H1 (cell line): ENCODE measurements around the gene AMN1. TPM values are rescaled to one million over a fixed set of nuclear protein-coding genes. Genes with fewer than 3 reads are reported as not detected.

Experiments
- CTCF ChIA-PET: fragments of 300-600 bp; sonication (Branson Sonifier 250); formaldehyde crosslinking; loops from one replicate; lab custom pipeline; 2021; ENCODE audit not compliant: partially characterized antibody; lab: Charles Lee
- POLR2A ChIA-PET: fragments of 300-600 bp; sonication (Branson Sonifier 250); formaldehyde crosslinking; loops from one replicate; lab custom pipeline; 2021; ENCODE audit warnings: inconsistent platforms; ENCODE audit not compliant: partially characterized antibody; lab: Charles Lee
- DNase-seq, 2 experiments: peaks; one replicate each; pipeline versions ENCODE4 v3.0.0 to v3.0.0-alpha.2; 2010 to 2022; ENCODE audit warnings: low spot score in 2 of 2, low read depth in 1 of 2, mixed read lengths in 1 of 2
- FAIRE-seq: peaks from 2 replicates; lab custom pipeline; 2011; peaks lifted over from hg19 to GRCh38; lab: Jason Lieb, UNC
- H2AFZ ChIP-seq: 2 replicates; pipeline ENCODE4 v1.8.1; 2012; ENCODE audit warnings: low read length, inconsistent platforms
- H2AK5ac ChIP-seq: 2 replicates; pipeline ENCODE4 v1.6.1; 2013; ENCODE audit warnings: low read depth, low read length
- H2BK120ac ChIP-seq: replicated peaks from 2 replicates; pipeline ENCODE3; 2013; ENCODE audit warnings: low read depth, low read length, inconsistent platforms
- H2BK12ac ChIP-seq: 2 replicates; pipeline ENCODE4 v1.6.1; 2013; ENCODE audit warnings: low read depth, low read length
- H2BK15ac ChIP-seq: 2 replicates; pipeline ENCODE4 v1.6.1; 2013; ENCODE audit warnings: low read length
- H2BK20ac ChIP-seq: 2 replicates; pipeline ENCODE4 v1.6.1; 2013; ENCODE audit warnings: low read length
- H2BK5ac ChIP-seq: 2 replicates; pipeline ENCODE4 v1.6.1; 2013; ENCODE audit warnings: low read depth, low read length
- H3K14ac ChIP-seq: 2 replicates; pipeline ENCODE4 v1.6.1; 2013; ENCODE audit warnings: inconsistent platforms; ENCODE audit not compliant: insufficient read length
- H3K18ac ChIP-seq: 2 replicates; pipeline ENCODE4 v1.6.1; 2013; ENCODE audit warnings: low read length; ENCODE audit errors: extremely low read depth
- H3K23ac ChIP-seq: 2 replicates; pipeline ENCODE4 v1.6.1; 2013; ENCODE audit warnings: inconsistent platforms; ENCODE audit not compliant: insufficient read length
- H3K23me2 ChIP-seq: 2 replicates; pipeline ENCODE4 v1.6.1; 2013; ENCODE audit warnings: low read depth, low read length
- H3K27ac ChIP-seq: 2 replicates; pipeline ENCODE4 v1.6.1; 2011; ENCODE audit warnings: low read depth, low read length, inconsistent platforms
- H3K27me3 ChIP-seq, 4 experiments: replicated peaks in 1 of 4; 1 replicate in 1 of 4; 2 replicates in 3 of 4; pipeline versions ENCODE4 v1.6.1 to v1.8.1; 2011 to 2013; ENCODE audit warnings: low read length in 3 of 4, mild to moderate bottlenecking in 3 of 4, inconsistent platforms in 2 of 4, mixed read lengths in 2 of 4, moderate library complexity in 1 of 4; ENCODE audit not compliant: control insufficient read depth in 3 of 4, insufficient read depth in 3 of 4; ENCODE audit errors: extremely low read depth in 1 of 4
- H3K36me3 ChIP-seq, 4 experiments: 2 replicates each; pipeline versions ENCODE4 v1.6.1 to v1.8.1; 2011 to 2013; ENCODE audit warnings: mild to moderate bottlenecking in 4 of 4, low read length in 3 of 4, moderate library complexity in 2 of 4, control low read depth in 1 of 4, inconsistent platforms in 1 of 4; ENCODE audit not compliant: insufficient read depth in 4 of 4, control insufficient read depth in 2 of 4
- H3K4ac ChIP-seq: replicated peaks from 2 replicates; pipeline ENCODE3; 2013; ENCODE audit warnings: low read length, low read depth, mixed read lengths, inconsistent platforms; ENCODE audit not compliant: insufficient read length
- H3K4me1 ChIP-seq, 4 experiments: replicated peaks in 1 of 4; 1 replicate in 1 of 4; 2 replicates in 3 of 4; pipeline versions ENCODE4 v1.6.1 to v1.8.1; 2011 to 2013; ENCODE audit warnings: low read length in 3 of 4, inconsistent platforms in 2 of 4, mixed read lengths in 1 of 4; ENCODE audit not compliant: insufficient read depth in 4 of 4, control insufficient read depth in 3 of 4
- H3K4me2 ChIP-seq, 2 experiments: 2 replicates each; pipeline versions ENCODE4 v1.6.1 to v1.8.1; 2011 to 2013; ENCODE audit warnings: low read depth in 2 of 2, low read length in 2 of 2, control low read depth in 1 of 2, inconsistent platforms in 1 of 2, mild to moderate bottlenecking in 1 of 2; ENCODE audit not compliant: insufficient read depth in 1 of 2
- H3K4me3 ChIP-seq, 4 experiments: fragments of 200-600, 300-600 bp in 1 of 4; sonication (generic), shearing (Covaris generic), sonication (Bioruptor Twin) in 1 of 4; 2 replicates each; pipeline versions ENCODE4 v1.5.1 to v1.8.1; 2011 to 2016; ENCODE audit warnings: low read length in 4 of 4, low read depth in 3 of 4, control low read depth in 2 of 4, inconsistent platforms in 2 of 4, mild to moderate bottlenecking in 2 of 4, mixed read lengths in 1 of 4, moderate library complexity in 1 of 4; ENCODE audit not compliant: insufficient read depth in 2 of 4; ENCODE audit errors: extremely low read depth in 1 of 4
- H3K56ac ChIP-seq: replicated peaks from 2 replicates; pipeline ENCODE3; 2013; ENCODE audit warnings: low read depth, mild to moderate bottlenecking, mixed read lengths, low read length, inconsistent platforms; ENCODE audit not compliant: insufficient read length
- H3K79me1 ChIP-seq: 2 replicates; pipeline ENCODE4 v1.6.1; 2013; ENCODE audit warnings: low read depth, low read length, control low read depth
- H3K79me2 ChIP-seq, 2 experiments: 2 replicates each; pipeline versions ENCODE4 v1.6.1 to v1.8.1; 2012 to 2013; ENCODE audit warnings: low read length in 2 of 2, mild to moderate bottlenecking in 2 of 2, inconsistent platforms in 1 of 2; ENCODE audit not compliant: insufficient read depth in 2 of 2, control insufficient read depth in 1 of 2
- H3K9ac ChIP-seq, 4 experiments: replicated peaks in 1 of 4; 1 replicate in 1 of 4; 2 replicates in 3 of 4; pipeline versions ENCODE4 v1.6.1 to v1.8.1; 2011 to 2013; ENCODE audit warnings: low read depth in 3 of 4, low read length in 3 of 4, control low read depth in 2 of 4, mild to moderate bottlenecking in 2 of 4, moderate library complexity in 2 of 4, inconsistent platforms in 1 of 4; ENCODE audit errors: extremely low read depth in 1 of 4
- H3K9me3 ChIP-seq, 2 experiments: 2 replicates each; pipeline versions ENCODE4 v1.6.1 to v1.8.1; 2012 to 2013; ENCODE audit warnings: mild to moderate bottlenecking in 2 of 2, moderate library complexity in 2 of 2, control low read depth in 1 of 2, inconsistent platforms in 1 of 2, low read depth in 1 of 2, low read length in 1 of 2, mixed read lengths in 1 of 2; ENCODE audit not compliant: insufficient read depth in 2 of 2
- H4K20me1 ChIP-seq, 2 experiments: replicated peaks in 1 of 2; 2 replicates each; pipeline versions ENCODE3 to v1.8.1; 2011 to 2013; ENCODE audit warnings: inconsistent platforms in 2 of 2, low read length in 2 of 2, mild to moderate bottlenecking in 1 of 2; ENCODE audit not compliant: insufficient read depth in 2 of 2, control insufficient read depth in 1 of 2
- H4K5ac ChIP-seq: 2 replicates; pipeline ENCODE4 v1.6.1; 2013; ENCODE audit warnings: low read length, low read depth, mixed read lengths, inconsistent platforms; ENCODE audit not compliant: insufficient read length
- H4K8ac ChIP-seq: 2 replicates; pipeline ENCODE4 v1.8.0; 2013; ENCODE audit warnings: mild to moderate bottlenecking, moderate library complexity, low read length, inconsistent platforms; ENCODE audit not compliant: insufficient read depth; ENCODE audit errors: extremely low read depth
- H4K91ac ChIP-seq: replicated peaks from 2 replicates; pipeline ENCODE3; 2013; ENCODE audit warnings: low read length, mixed read lengths, inconsistent platforms; ENCODE audit not compliant: insufficient read length
- CHD1 ChIP-seq: IDR thresholded peaks from 2 replicates; pipeline ENCODE4 v1.6.1; 2012; ENCODE audit warnings: low read depth, low read length, improper control_type of control experiment
- CHD2 ChIP-seq: IDR thresholded peaks from 2 replicates; pipeline ENCODE4 v1.6.1; 2012; ENCODE audit warnings: low read length, improper control_type of control experiment
- CTBP2 ChIP-seq: IDR thresholded peaks from 2 replicates; pipeline ENCODE4 v1.7.0; 2011; ENCODE audit warnings: borderline replicate concordance, mild to moderate bottlenecking, moderate library complexity, mixed read lengths, low read length; ENCODE audit not compliant: insufficient read depth, insufficient read length
- KDM1A ChIP-seq: fragments of 200-600, 300-600 bp; sonication (generic); IDR thresholded peaks from 2 replicates; pipeline ENCODE4 v1.7.1; 2016; ENCODE audit warnings: mild to moderate bottlenecking, low read length, borderline replicate concordance
- MAX ChIP-seq: IDR thresholded peaks from 2 replicates; pipeline ENCODE4 v1.6.1; 2012; ENCODE audit warnings: inconsistent platforms
- RNF2 ChIP-seq: fragments of 200-900, 300-1000 bp; sonication (generic); IDR thresholded peaks from 2 replicates; pipeline ENCODE4 v1.7.1; 2016; ENCODE audit warnings: borderline replicate concordance, low read depth, mild to moderate bottlenecking, antibody characterized with exemption, low read length; ENCODE audit not compliant: poor library complexity, severe bottlenecking; ENCODE audit errors: missing control alignments
- SP1 ChIP-seq: IDR thresholded peaks from 2 replicates; pipeline ENCODE4 v1.6.1; 2011; ENCODE audit warnings: low read depth, low read length
- SRF ChIP-seq: IDR thresholded peaks from 2 replicates; pipeline ENCODE4 v1.6.1; 2011; ENCODE audit warnings: mild to moderate bottlenecking, low read depth, low read length, moderate library complexity
- WGBS, 2 experiments: shearing (Covaris generic) in 1 of 2; methylation state at CpG; one replicate each; pipeline versions ENCODE4 v1.1.6 to v1.1.7; 2013 to 2015; ENCODE audit warnings: low lambda C conversion rate in 2 of 2, mixed read lengths in 2 of 2, inconsistent platforms in 1 of 2, low coverage in 1 of 2, missing lambda C conversion rate in 1 of 2; ENCODE audit not compliant: insufficient replicate concordance in 2 of 2, insufficient coverage in 1 of 2, insufficient read length in 1 of 2; ENCODE audit errors: extremely low coverage in 1 of 2, missing lambda C conversion rate in 1 of 2; 5-methylcytosine and 5-hydroxymethylcytosine counted together
- polyA plus RNA-seq, 7 experiments: library from polyadenylated mRNA; depleted of rRNA in 3 of 7; stranded (reverse) in 5 of 7; unstranded in 2 of 7; fragments of >200 nt in 5 of 7; fragments of 200-250 nt in 2 of 7; gene quantifications; 1 replicate in 5 of 7; 2 replicates in 1 of 7; 4 replicates in 1 of 7; pipeline versions ENCODE4 v1.2.1 to v1.2.3, GENCODE V29; 2011 to 2013; ENCODE audit warnings: missing spikeins in 2 of 7, mixed read lengths in 2 of 7
- total RNA-seq: library from RNA; stranded (reverse); fragmentation: NEBNext Ultra II Directional; extraction: Animal tissue kit (Norgen Biotek cat#: 25700); gene quantifications from 2 replicates; pipeline ENCODE4 v1.2.1, GENCODE V29; 2021
- TF ChIP-seq, protein P1 (sequence below), 3 experiments: IDR thresholded peaks; 1 replicate in 2 of 3; 2 replicates in 1 of 3; pipeline versions ENCODE4 v1.5.1 to v1.6.1; 2011; ENCODE audit warnings: low read length in 3 of 3, mild to moderate bottlenecking in 3 of 3, inconsistent platforms in 2 of 3, low read depth in 1 of 3, moderate library complexity in 1 of 3; ENCODE audit not compliant: insufficient read depth in 1 of 3; ENCODE audit errors: control extremely low read depth in 1 of 3
- TF ChIP-seq, protein P2 (sequence below): IDR thresholded peaks from 2 replicates; pipeline ENCODE4 v1.6.1; 2011; ENCODE audit warnings: low read length, improper control_type of control experiment

AMN1 gene
- total and polyA plus RNA-seq, 2 of the 8 experiments (the other 6 are each of a cell fraction or from before 2014, with no cell fraction given): 7.5 to 13.8 TPM

- no peak overlapping the region for H3K56ac ChIP-seq
- H3K4me1 ChIP-seq: peaks cover 0 to 6% (median 3%) of the 10 kb centered on the region in 4 experiments; a peak in 4 of 7 replicates
- no peak overlapping the region for H3K14ac ChIP-seq
- H2AFZ ChIP-seq: no peak overlapping the region
- H3K23me2 ChIP-seq: peaks cover 4% of the 10 kb centered on the region
- H2BK5ac ChIP-seq: no peak overlapping the region
- no peak overlapping the region for H3K9ac ChIP-seq
- no peak overlapping the region for H4K8ac ChIP-seq
- H3K23ac ChIP-seq: no peak overlapping the region
- no peak overlapping the region for H2BK20ac ChIP-seq
- H4K91ac ChIP-seq: no peak overlapping the region
- no peak overlapping the region for H3K18ac ChIP-seq
- H3K27me3 ChIP-seq: no peaks in the 10 kb centered on the region
- no peak overlapping the region for H3K4ac ChIP-seq
- no peaks in the 10 kb centered on the region for H3K36me3 ChIP-seq
- no peak overlapping the region for H2BK120ac ChIP-seq
- H4K20me1 ChIP-seq: no peaks in the 10 kb centered on the region
- H3K79me2 ChIP-seq: no peaks in the 10 kb centered on the region
- H2BK15ac ChIP-seq: no peak overlapping the region
- H4K5ac ChIP-seq: no peak overlapping the region
- 95% methylated on average over 4 of the region's 4 CpGs; no CpG with 5 or more reads in 1 of the 2 experiments for WGBS, 2 experiments
- H3K4me2 ChIP-seq: no peak overlapping the region
- H3K27ac ChIP-seq: no peak overlapping the region
- DNase-seq (no peak), FAIRE-seq (no peak)
- H2AK5ac ChIP-seq: no peak overlapping the region
- ChIA-PET CTCF (interaction anchor here (0.6 to 1.6 kb wide), 2 partner anchors 27 to 1087 kb away, joined by 3 to 7 read pairs; no protein-coding TSS in a partner anchor), POLR2A (no interaction called here)
- no peaks in the 10 kb centered on the region for H3K9me3 ChIP-seq
- H3K79me1 ChIP-seq: no peaks in the 10 kb centered on the region
- H3K4me3 ChIP-seq: no peak overlapping the region
- no peak overlapping the region for H2BK12ac ChIP-seq
- TF ChIP-seq KDM1A: no peak
- no peak for TF ChIP-seq CTBP2
- TF ChIP-seq RNF2: no peak
- TF ChIP-seq CHD2: no peak
- no peak for TF ChIP-seq SRF
- TF ChIP-seq CHD1: no peak
- TF ChIP-seq, protein P1, sequence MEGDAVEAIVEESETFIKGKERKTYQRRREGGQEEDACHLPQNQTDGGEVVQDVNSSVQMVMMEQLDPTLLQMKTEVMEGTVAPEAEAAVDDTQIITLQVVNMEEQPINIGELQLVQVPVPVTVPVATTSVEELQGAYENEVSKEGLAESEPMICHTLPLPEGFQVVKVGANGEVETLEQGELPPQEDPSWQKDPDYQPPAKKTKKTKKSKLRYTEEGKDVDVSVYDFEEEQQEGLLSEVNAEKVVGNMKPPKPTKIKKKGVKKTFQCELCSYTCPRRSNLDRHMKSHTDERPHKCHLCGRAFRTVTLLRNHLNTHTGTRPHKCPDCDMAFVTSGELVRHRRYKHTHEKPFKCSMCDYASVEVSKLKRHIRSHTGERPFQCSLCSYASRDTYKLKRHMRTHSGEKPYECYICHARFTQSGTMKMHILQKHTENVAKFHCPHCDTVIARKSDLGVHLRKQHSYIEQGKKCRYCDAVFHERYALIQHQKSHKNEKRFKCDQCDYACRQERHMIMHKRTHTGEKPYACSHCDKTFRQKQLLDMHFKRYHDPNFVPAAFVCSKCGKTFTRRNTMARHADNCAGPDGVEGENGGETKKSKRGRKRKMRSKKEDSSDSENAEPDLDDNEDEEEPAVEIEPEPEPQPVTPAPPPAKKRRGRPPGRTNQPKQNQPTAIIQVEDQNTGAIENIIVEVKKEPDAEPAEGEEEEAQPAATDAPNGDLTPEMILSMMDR (IDR thresholded peaks at IDR 0.05; ENCODE audit: control extremely low read depth in 1 of 3, insufficient read depth in 1 of 3, low read depth in 1 of 3, low read length in 3 of 3): no peak
- TF ChIP-seq MAX: no peak
- TF ChIP-seq, protein P2, sequence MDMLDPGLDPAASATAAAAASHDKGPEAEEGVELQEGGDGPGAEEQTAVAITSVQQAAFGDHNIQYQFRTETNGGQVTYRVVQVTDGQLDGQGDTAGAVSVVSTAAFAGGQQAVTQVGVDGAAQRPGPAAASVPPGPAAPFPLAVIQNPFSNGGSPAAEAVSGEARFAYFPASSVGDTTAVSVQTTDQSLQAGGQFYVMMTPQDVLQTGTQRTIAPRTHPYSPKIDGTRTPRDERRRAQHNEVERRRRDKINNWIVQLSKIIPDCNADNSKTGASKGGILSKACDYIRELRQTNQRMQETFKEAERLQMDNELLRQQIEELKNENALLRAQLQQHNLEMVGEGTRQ: no peak
- no peak for TF ChIP-seq SP1
These were observed 73.6 kb downstream of the AMN1 start for GRCh38 chr12:31655208-31655607.
